HL-60 (cell line): ENCODE results near the gene ENO1.
A peak's percentile ranks its signal among the peaks of the same experiment; 100 is the strongest.
"Not testable (repeated sequence)": the region's sequence is repeated elsewhere in the genome, so short reads cannot be mapped to it uniquely, and the experiment has no call there.

Source experiments
- DNase-seq, 2 experiments: peaks; one replicate each; pipeline ENCODE4 v3.0.0-alpha.2; 2010 to 2020; ENCODE audit warnings: low read depth in 1 of 2, low spot score in 1 of 2
- H3K27ac ChIP-seq: fragments of 250-450 bp; sonication (Bioruptor Pico); replicated peaks from 2 replicates; pipeline ENCODE4 v1.5.1; 2020; ENCODE audit warnings: mild to moderate bottlenecking, moderate library complexity
- H3K27me3 ChIP-seq: fragments of 250-450 bp; sonication (Bioruptor Pico); 2 replicates; pipeline ENCODE4 v1.5.1; 2021; ENCODE audit warnings: mild to moderate bottlenecking, moderate library complexity; ENCODE audit not compliant: insufficient read depth, poor library complexity, severe bottlenecking
- H3K4me3 ChIP-seq: replicated peaks from 2 replicates; pipeline ENCODE4 v1.5.1; 2011; ENCODE audit warnings: mild to moderate bottlenecking, control low read depth, low read length; ENCODE audit not compliant: insufficient read depth
- CTCF ChIP-seq: IDR thresholded peaks from one replicate; pipeline ENCODE4 v1.5.1; 2011; ENCODE audit warnings: low read length, control low read depth, inconsistent platforms; ENCODE audit not compliant: insufficient read depth
- GABPA ChIP-seq: IDR thresholded peaks from 2 replicates; pipeline ENCODE4 v1.6.1; 2012; ENCODE audit warnings: low read depth
- POLR2AphosphoS5 ChIP-seq: IDR thresholded peaks from 2 replicates; pipeline ENCODE4 v1.6.1; 2012; ENCODE audit warnings: low read depth
- SPI1 ChIP-seq: IDR thresholded peaks from 2 replicates; pipeline ENCODE4 v1.6.1; 2012; ENCODE audit warnings: low read depth, mild to moderate bottlenecking, borderline replicate concordance
- TF ChIP-seq, protein P1 (sequence below): IDR thresholded peaks from 2 replicates; pipeline ENCODE4 v1.6.1; 2012; ENCODE audit warnings: low read depth; ENCODE audit not compliant: insufficient replicate concordance

Gene ENO1

DNA sequence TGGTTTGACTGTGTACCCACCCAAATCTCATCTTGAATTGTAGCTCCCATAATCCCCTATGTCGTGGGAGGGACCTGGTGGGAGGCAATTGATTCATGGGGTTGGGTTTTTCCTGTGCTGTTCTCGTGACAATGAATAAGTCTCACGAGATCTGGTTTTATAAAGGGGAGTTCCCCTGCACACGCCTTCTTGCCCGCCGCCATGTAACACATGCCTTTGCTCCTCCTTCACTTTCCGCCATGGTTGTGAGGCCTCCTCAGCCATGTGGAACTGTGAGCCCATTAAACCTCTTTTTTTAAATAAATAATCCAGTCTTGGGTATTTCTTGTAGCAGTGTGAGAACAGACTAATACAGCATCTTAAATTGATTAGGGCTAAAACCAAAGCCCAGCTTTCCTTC lies 38.5 kb downstream of the ENO1 start:
- Histone ChIP-seq H3K27ac (no peak overlapping the region), H3K27me3 (no peaks in the 10 kb centered on the region), H3K4me3 (no peak overlapping the region)
- no peak for DNase-seq
- TF ChIP-seq CTCF (no peak), GABPA (no peak), POLR2AphosphoS5 (no peak), SPI1 (no peak)
- TF ChIP-seq, protein P1, sequence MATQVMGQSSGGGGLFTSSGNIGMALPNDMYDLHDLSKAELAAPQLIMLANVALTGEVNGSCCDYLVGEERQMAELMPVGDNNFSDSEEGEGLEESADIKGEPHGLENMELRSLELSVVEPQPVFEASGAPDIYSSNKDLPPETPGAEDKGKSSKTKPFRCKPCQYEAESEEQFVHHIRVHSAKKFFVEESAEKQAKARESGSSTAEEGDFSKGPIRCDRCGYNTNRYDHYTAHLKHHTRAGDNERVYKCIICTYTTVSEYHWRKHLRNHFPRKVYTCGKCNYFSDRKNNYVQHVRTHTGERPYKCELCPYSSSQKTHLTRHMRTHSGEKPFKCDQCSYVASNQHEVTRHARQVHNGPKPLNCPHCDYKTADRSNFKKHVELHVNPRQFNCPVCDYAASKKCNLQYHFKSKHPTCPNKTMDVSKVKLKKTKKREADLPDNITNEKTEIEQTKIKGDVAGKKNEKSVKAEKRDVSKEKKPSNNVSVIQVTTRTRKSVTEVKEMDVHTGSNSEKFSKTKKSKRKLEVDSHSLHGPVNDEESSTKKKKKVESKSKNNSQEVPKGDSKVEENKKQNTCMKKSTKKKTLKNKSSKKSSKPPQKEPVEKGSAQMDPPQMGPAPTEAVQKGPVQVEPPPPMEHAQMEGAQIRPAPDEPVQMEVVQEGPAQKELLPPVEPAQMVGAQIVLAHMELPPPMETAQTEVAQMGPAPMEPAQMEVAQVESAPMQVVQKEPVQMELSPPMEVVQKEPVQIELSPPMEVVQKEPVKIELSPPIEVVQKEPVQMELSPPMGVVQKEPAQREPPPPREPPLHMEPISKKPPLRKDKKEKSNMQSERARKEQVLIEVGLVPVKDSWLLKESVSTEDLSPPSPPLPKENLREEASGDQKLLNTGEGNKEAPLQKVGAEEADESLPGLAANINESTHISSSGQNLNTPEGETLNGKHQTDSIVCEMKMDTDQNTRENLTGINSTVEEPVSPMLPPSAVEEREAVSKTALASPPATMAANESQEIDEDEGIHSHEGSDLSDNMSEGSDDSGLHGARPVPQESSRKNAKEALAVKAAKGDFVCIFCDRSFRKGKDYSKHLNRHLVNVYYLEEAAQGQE = no peak

DNA sequence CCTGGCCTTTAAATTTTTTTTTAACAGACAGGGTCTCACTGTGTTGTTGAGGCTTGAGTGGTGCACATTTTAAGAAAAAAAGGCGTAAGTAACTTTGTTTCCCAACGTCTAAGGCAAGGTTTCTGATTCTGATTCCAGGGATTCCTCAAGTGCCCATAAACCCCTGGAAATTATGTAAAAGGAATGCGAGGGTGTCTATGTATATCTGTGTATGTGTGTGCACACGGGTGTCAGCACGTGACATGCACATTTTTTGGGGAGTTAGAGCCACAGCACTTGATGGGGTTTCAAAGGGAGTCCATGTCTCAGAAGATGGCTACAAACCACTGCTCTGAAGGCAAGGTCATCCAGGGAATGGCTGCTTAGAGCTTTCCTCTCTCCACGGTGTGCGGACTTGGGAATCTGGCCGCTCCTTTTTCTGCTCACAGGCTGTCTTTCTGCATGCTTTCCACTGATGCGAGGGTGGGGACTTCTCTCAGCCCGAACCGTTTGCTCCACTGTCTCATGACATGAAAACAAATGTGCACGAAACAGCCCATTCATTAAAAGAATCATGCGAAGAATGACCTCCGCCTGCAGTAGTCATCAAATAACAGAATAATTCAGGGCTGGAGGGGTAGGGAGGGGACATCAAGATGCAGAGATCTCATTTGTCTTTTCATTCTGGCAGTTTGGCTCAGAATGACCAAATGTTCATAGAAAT lies 42.4 kb downstream of the ENO1 start:
- Histone ChIP-seq H3K4me3 (no peak overlapping the region), H3K27ac (no peak overlapping the region), H3K27me3 (no peaks in the 10 kb centered on the region)
- TF ChIP-seq, protein P1 = no peak
- no peak for TF ChIP-seq GABPA
- TF ChIP-seq CTCF = no peak
- no peak for TF ChIP-seq POLR2AphosphoS5
- no peak for TF ChIP-seq SPI1
- no peak for DNase-seq

DNA sequence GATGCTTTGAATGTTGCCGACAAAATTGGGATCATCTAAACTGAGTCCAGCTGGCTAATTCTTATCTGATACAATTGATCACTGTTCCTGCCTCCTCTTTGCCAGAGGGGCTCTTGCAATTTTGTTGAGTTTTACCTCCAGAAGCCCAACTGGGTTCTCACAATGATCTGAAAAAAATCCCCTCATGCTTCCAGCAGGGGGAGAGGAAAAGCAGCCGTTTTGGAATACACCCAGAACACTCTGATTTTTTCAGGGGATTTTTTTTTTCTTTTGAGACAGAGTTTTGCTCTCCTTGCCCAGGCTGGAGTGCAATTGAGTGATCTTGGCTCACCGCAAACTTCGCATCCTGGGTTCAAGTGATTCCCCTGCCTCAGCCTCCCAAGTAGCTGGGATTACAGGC lies 47.1 kb downstream of the ENO1 start:
- H3K27ac ChIP-seq = no peak overlapping the region
- H3K27me3 ChIP-seq = no peaks in the 10 kb centered on the region
- no peak for DNase-seq
- TF ChIP-seq CTCF (no peak), POLR2AphosphoS5 (no peak), GABPA (no peak), SPI1 (no peak)
- TF ChIP-seq, protein P1 = no peak
- H3K4me3 ChIP-seq = no peak overlapping the region

- DNase-seq = peak in 1 of 2 experiments; percentile 34
- not testable (repeated sequence) for H3K27ac ChIP-seq, H3K4me3 ChIP-seq, H3K27me3 ChIP-seq
Measured at GRCh38 chr1:8830732-8831131, 47.8 kb downstream of the ENO1 start.
